Epidermal melanocyte (primary cell): ENCODE measurements around the gene CNST.
"Not testable (repeated sequence)": the region's sequence is repeated elsewhere in the genome, so short reads cannot be mapped to it uniquely, and the experiment has no call there.

ENCODE experiments used
- DNase-seq: peaks from one replicate; pipeline ENCODE4 v3.0.0; 2011; ENCODE audit warnings: low spot score; ENCODE audit not compliant: insufficient read length

CNST gene

GRCh38 chr1:246708166-246708565, 141.9 kb downstream of the CNST start:
- no peak for DNase-seq

DNA sequence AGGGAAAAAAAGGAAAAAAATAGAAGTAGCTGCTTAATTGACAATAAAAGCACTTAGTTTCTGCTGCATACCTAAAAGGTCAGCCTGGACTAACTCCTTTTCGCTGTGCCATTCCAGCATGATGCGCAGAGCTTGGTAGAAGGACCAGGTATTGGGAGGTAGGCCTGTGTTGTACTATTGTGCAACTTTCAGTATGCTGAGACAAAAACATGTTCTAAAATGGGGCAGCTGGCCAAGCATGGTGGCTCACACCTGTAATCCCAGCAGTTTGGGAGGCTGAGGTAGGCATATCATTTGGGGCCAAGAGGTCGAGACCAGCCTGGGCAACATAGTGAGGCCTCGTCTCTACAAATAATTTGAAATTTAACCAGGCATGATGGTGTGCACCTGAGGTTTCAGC, 142.9 kb downstream of the CNST start:
- DNase-seq = no peak

DNA sequence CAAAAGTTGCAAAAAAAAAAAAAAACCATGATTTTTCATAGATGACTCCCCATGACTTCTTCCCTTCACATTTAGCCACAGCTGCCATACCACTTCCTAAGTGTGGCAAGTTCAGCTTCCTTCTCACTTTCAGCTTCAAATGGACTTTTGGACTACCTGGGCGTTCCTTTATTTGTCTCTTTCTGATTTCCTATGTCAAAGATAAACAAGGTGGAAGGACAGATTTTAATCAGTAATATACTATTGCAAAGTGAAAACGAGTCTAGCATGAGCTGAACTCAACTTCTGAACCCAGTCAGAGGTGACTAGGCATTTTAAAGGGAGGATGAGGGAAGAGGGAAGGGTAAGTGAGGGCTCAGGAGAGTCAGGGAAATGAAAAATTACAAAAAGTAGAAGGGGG, 143.6 kb downstream of the CNST start:
- DNase-seq = no peak

DNA sequence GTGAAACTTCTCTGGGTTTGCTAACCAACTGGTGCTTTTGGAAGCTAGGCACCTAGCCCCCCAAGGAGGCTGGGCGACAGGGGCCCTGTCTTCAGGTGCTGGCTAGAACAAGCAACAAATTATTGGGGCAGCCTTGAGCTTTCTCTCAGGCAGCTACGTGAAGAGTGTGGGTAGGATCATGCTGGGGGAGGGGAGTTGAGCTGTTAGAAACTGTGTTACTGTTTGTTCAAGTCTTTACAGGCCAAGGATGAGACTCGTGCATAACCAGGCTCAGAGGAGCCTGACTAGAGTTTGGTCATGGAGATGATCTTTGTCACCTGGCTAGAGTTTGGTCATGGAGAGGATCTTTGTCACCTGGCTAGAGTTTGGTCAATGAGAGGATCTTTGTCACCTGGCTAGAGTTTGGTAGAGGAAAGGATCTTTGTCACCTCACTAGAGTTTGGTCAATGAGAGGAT, 145.3 kb downstream of the CNST start:
- DNase-seq = no peak

DNA sequence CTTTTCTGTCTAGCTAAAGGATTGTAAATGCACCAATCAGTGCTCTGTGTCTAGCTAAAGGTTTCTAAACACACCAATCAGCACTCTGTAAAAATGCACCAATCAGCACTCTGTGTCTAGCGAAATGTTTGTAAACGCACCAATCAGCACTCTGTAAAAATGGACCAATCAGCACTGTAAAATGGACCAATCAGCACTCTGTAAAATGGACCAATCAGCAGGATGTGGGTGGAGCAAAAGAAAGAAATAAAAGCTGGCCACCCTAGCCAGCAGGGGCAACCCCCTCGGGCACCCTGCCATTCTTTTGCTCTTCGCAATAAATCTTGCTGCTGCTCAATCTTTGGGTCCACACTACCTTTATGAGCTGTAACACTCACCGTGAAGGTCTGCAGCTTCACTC, 146.2 kb downstream of the CNST start:
- not testable (repeated sequence) for DNase-seq
